NOMO-1 (cell line): ENCODE measurements around the gene COA6.

Source experiments
- DNase-seq, 2 experiments: peaks; one replicate each; lab custom pipeline; 2025; ENCODE audit not compliant: unreplicated experiment in 2 of 2; lab: John Stamatoyannopoulos, UW

Gene COA6

DNA sequence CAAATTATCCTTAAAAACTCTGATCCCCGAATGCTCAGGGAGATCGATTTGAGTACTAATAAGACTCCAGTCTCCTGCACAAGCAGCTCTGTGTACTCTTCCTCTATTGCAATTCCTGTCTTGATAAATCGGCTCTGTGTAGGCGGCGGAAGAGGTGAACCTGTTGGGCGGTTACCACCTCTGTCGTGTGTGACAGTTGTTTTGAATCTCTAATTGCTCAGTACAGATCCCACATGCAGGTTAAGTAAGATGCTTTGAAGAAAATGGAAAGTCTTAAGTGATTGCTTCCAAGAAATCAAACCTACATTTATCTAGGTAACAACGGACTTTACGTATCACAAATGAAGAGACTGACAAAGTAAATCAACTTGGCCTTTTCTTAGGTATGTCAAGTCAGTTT, 35.5 kb downstream of the COA6 start:
- DNase-seq, result no peak

DNA sequence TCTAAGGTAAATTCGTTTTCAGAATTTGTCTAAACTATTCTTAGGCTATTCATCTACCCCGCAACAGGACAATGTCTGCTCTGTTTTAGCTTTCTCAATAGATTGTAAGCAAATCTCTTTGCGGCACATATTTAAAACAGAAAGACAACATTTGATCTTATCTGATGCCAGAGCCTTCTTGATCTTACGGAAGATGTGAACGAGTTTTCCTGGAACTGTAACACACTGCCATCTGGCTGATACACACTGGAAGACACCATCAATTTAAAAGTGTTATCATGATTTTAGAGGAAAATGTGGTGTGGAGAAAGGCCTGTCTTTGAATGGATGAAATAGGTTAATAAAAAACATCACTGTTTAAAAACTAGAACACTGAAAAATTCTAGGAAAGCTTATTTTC, 36.1 kb downstream of the COA6 start:
- DNase-seq, result no peak

GRCh38 chr1:234412830-234413229, 39.6 kb downstream of the COA6 start:
- DNase-seq, result no peak

DNA sequence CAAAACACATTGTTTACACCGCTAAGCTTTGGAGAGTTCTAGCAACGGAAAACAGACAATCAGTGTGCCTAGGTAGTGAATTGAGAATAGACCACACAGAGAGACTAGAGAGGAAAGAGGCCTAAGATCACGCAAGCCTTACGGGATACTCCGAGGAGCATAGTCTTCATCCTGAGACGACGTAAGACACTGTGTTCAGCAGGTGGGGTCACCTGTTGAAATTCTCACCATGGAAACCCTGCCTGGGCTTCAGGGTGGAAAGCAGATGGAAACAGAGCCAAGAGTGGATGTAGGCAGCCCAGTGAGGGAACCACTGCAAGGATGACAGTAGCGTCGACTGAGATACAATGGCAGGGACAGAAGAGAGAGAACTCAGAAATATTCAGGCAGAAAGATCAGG, 40.2 kb downstream of the COA6 start:
- no peak for DNase-seq

DNA sequence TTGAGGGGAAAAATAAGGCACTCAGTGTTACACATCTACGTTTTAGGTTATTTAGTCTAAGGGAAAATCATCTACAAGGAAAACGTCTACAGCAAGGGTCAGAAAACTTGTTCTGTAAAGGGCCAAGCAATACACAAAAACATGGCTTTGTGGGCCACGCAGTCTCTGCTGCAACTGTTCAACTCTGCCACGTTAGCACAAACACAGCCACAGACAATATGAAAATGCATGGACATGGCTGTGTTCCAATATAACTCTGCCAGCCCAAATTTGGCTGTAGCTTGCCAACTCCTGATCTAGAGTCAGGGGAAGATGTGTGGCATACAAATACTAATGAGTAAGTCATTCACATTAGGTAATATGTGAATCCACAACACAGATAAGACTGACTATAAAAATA, 40.7 kb downstream of the COA6 start:
- DNase-seq, result no peak

- no peak for DNase-seq
These were observed 54.8 kb downstream of the COA6 start for GRCh38 chr1:234427950-234428646.

DNA sequence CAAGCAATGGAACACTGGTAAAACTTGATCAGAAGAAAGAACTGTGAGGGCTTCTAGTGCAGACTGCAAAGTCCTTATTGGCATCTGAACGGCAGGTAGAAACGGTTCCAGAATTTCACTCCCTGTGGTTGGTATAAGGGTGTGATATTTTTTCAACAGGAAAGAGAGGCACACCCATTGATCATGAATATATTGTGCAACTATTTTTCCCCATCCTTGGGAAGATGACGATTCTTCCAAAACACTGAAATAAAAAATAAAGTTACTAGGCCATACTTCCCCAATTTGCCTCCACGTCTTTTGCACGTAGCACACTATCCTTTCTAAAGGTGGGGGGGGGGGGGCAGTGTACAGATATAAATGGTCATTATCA, 56.2 kb downstream of the COA6 start:
- DNase-seq, result no peak

- no peak for DNase-seq
These were observed 57.4 kb downstream of the COA6 start for GRCh38 chr1:234430691-234431090.

DNA sequence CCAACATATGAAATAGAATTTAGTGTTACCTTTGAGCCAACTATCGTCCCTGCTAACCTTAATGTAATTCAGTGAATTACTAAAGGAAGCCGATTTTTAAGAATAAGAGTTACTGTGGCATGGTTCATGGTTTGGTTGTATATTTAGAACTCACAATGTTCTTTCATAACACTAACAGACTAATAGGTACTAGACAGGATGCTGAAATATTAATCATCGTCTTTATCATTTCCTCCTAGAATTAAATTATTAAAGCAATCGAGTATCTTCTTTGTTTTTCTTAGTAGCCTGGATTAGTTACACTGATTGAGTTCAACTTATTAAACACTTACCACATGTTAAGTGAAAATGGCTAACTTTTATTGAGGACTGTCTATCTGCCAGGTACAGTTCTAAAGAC, 58.0 kb downstream of the COA6 start:
- no peak for DNase-seq

DNA sequence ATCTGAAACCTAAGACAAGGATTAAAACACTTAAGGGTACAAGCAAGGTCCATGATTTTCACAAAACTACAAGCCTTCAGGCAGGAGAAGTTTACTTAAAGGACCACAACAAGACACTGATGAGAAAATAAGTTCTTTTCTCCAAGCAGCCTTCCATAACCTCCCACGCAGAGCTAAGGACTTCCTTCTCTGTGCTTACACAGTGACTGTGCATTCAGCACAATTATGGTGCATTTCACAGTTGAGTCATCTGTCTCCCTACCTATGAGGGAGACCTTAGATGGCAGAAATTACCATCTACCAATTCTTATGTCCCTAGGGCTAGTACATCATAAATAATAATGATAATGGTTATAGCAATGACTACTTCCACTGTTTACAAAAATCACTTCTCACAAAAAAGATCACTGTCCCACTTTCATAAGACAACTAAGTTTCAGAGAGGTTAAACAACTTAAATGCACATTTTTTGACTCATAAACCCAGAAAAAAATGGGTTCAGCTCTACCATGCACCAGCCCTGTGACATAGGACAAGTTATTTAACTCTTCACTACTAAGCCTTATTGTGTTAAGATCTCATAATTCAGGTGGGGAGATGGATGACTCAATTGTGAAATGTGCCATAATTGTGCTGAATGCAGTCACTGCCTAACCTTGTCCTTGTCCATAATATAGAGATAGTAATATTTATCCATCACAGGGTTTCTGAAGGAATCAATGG, 60.5 kb downstream of the COA6 start:
- no peak for DNase-seq
